GM12892 (cell line): ENCODE data around the gene DNASE1L3.

Experiments
- POLR2AphosphoS5 ChIP-seq: IDR thresholded peaks from 2 replicates; pipeline ENCODE4 v1.6.1; 2011; ENCODE audit warnings: low read depth, low read length, control low read depth
- TAF1 ChIP-seq: IDR thresholded peaks from 2 replicates; pipeline ENCODE4 v1.6.1; 2011; ENCODE audit warnings: low read depth, mild to moderate bottlenecking, control low read depth, low read length, borderline replicate concordance

DNA sequence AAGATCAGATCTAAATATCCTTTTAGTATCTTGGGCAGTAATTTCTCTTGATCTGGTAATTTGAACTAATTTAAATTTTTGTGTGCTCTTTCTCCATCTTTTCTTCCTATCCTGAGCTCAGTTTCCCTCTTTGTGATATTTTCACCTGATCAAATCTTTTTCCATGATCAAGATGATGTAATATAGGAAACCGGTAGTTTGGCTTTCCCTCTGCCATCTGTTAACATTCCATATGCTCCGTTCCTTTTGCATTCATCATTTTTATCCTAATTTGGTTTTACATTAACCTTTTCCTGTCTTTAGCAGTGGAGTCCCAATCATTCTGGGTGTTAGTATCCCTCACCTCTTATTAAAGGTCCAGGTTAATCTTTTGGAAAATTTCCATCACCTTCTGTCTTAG is 20.9 kb upstream of the DNASE1L3 start:
- TF ChIP-seq TAF1 (no peak), POLR2AphosphoS5 (no peak)
